ENCODE data around the gene JHY.

JHY gene

GRCh38 chr11:122978299-122978620 is 95.7 kb downstream of the JHY start:
- Histone ChIP-seq H3K9ac (ENCODE audit: low read depth in 1 of 2, low read length in 2 of 2) (no peak overlapping the region), H3K27ac (ENCODE audit: low read depth, low read length) (no peak overlapping the region), H3K9me3 (ENCODE audit: control insufficient read depth in 1 of 2, low read length in 2 of 2) (no peaks in the 10 kb centered on the region), H3K27me3 (ENCODE audit: control insufficient read depth in 1 of 2, insufficient read depth in 2 of 2, low read length in 2 of 2) (peaks cover 79 to 95% of the 10 kb centered on the region in 2 donors), H3K4me3 (ENCODE audit: low read depth in 1 of 2, low read length in 2 of 2) (no peak overlapping the region), H3K36me3 (ENCODE audit: control insufficient read depth in 1 of 2, insufficient read depth in 2 of 2, low read length in 2 of 2) (no peaks in the 10 kb centered on the region), H3K4me1 (ENCODE audit: control insufficient read depth in 1 of 2, insufficient read depth in 2 of 2, low read length in 2 of 2) (no peaks in the 10 kb centered on the region)

GRCh38 chr11:122979103-122979814 is 96.7 kb downstream of the JHY start:
- Histone ChIP-seq H3K27ac (ENCODE audit: low read depth, low read length) (no peak overlapping the region), H3K4me3 (ENCODE audit: low read depth in 1 of 2, low read length in 2 of 2) (no peak overlapping the region), H3K9ac (ENCODE audit: low read depth in 1 of 2, low read length in 2 of 2) (no peak overlapping the region), H3K4me1 (ENCODE audit: control insufficient read depth in 1 of 2, insufficient read depth in 2 of 2, low read length in 2 of 2) (peaks cover 0 to 5% of the 10 kb centered on the region in 2 donors), H3K9me3 (ENCODE audit: control insufficient read depth in 1 of 2, low read length in 2 of 2) (no peaks in the 10 kb centered on the region), H3K27me3 (ENCODE audit: control insufficient read depth in 1 of 2, insufficient read depth in 2 of 2, low read length in 2 of 2) (peaks cover 83 to 94% of the 10 kb centered on the region in 2 donors), H3K36me3 (ENCODE audit: control insufficient read depth in 1 of 2, insufficient read depth in 2 of 2, low read length in 2 of 2) (no peaks in the 10 kb centered on the region)

- no peak overlapping the region for H3K27ac ChIP-seq (ENCODE audit: low read depth, low read length)
- H3K4me1 ChIP-seq (ENCODE audit: control insufficient read depth in 1 of 2, insufficient read depth in 2 of 2, low read length in 2 of 2): peaks cover 0 to 5% of the 10 kb centered on the region in 2 donors
- H3K9me3 ChIP-seq (ENCODE audit: control insufficient read depth in 1 of 2, low read length in 2 of 2): no peaks in the 10 kb centered on the region
- H3K27me3 ChIP-seq (ENCODE audit: control insufficient read depth in 1 of 2, insufficient read depth in 2 of 2, low read length in 2 of 2): peaks cover 84 to 96% of the 10 kb centered on the region in 2 donors
- H3K36me3 ChIP-seq (ENCODE audit: control insufficient read depth in 1 of 2, insufficient read depth in 2 of 2, low read length in 2 of 2): no peaks in the 10 kb centered on the region
- H3K4me3 ChIP-seq (ENCODE audit: low read depth in 1 of 2, low read length in 2 of 2): no peak overlapping the region
- no peak overlapping the region for H3K9ac ChIP-seq (ENCODE audit: low read depth in 1 of 2, low read length in 2 of 2)
Measured at GRCh38 chr11:122979815-122980595, 97.4 kb downstream of the JHY start.

- Histone ChIP-seq H3K9ac (ENCODE audit: low read depth in 1 of 2, low read length in 2 of 2) (no peak within 1 kb of the TSS), H3K36me3 (ENCODE audit: control insufficient read depth in 1 of 2, insufficient read depth in 2 of 2, low read length in 2 of 2) (no peaks in the 10 kb centered on the region), H3K27ac (ENCODE audit: low read depth, low read length) (no peak within 1 kb of the TSS), H3K4me1 (ENCODE audit: control insufficient read depth in 1 of 2, insufficient read depth in 2 of 2, low read length in 2 of 2) (peaks cover 0 to 5% of the 10 kb centered on the region in 2 donors), H3K27me3 (ENCODE audit: control insufficient read depth in 1 of 2, insufficient read depth in 2 of 2, low read length in 2 of 2) (peaks cover 78 to 94% of the 10 kb centered on the region in 2 donors), H3K4me3 (ENCODE audit: low read depth in 1 of 2, low read length in 2 of 2) (no peak within 1 kb of the TSS), H3K9me3 (ENCODE audit: control insufficient read depth in 1 of 2, low read length in 2 of 2) (no peaks in the 10 kb centered on the region)
Measured at GRCh38 chr11:122981388-122982264, 99.1 kb downstream of the JHY start, which contains the start of gene BSX. Gene BSX, minus strand, starts transcription at chr11:122981834. Its CDS starts 163 bp downstream, at chr11:122981671.

GRCh38 chr11:122983438-122984185 is 101.1 kb downstream of the JHY start:
- no peaks in the 10 kb centered on the region for H3K9me3 ChIP-seq (ENCODE audit: control insufficient read depth in 1 of 2, low read length in 2 of 2)
- H3K4me3 ChIP-seq (ENCODE audit: low read depth in 1 of 2, low read length in 2 of 2): peak overlapping the region; percentile 55 to 64
- peaks cover 60 to 81% of the 10 kb centered on the region in 2 donors for H3K27me3 ChIP-seq (ENCODE audit: control insufficient read depth in 1 of 2, insufficient read depth in 2 of 2, low read length in 2 of 2)
- H3K27ac ChIP-seq (ENCODE audit: low read depth, low read length): no peak overlapping the region
- H3K4me1 ChIP-seq (ENCODE audit: control insufficient read depth in 1 of 2, insufficient read depth in 2 of 2, low read length in 2 of 2): peaks cover 0 to 5% of the 10 kb centered on the region in 2 donors
- no peaks in the 10 kb centered on the region for H3K36me3 ChIP-seq (ENCODE audit: control insufficient read depth in 1 of 2, insufficient read depth in 2 of 2, low read length in 2 of 2)
- no peak overlapping the region for H3K9ac ChIP-seq (ENCODE audit: low read depth in 1 of 2, low read length in 2 of 2)

GRCh38 chr11:122984186-122985011 is 101.8 kb downstream of the JHY start:
- H3K4me1 ChIP-seq (ENCODE audit: control insufficient read depth in 1 of 2, insufficient read depth in 2 of 2, low read length in 2 of 2): peaks cover 0 to 5% of the 10 kb centered on the region in 2 donors
- H3K4me3 ChIP-seq (ENCODE audit: low read depth in 1 of 2, low read length in 2 of 2): peak overlapping the region; percentile 55 to 64
- H3K36me3 ChIP-seq (ENCODE audit: control insufficient read depth in 1 of 2, insufficient read depth in 2 of 2, low read length in 2 of 2): no peaks in the 10 kb centered on the region
- peaks cover 55 to 75% of the 10 kb centered on the region in 2 donors for H3K27me3 ChIP-seq (ENCODE audit: control insufficient read depth in 1 of 2, insufficient read depth in 2 of 2, low read length in 2 of 2)
- no peak overlapping the region for H3K9ac ChIP-seq (ENCODE audit: low read depth in 1 of 2, low read length in 2 of 2)
- no peak overlapping the region for H3K27ac ChIP-seq (ENCODE audit: low read depth, low read length)
- no peaks in the 10 kb centered on the region for H3K9me3 ChIP-seq (ENCODE audit: control insufficient read depth in 1 of 2, low read length in 2 of 2)

GRCh38 chr11:122995526-122995925 is 113.0 kb downstream of the JHY start:
- no peak overlapping the region for H3K4me3 ChIP-seq (ENCODE audit: low read depth in 1 of 2, low read length in 2 of 2)
- no peaks in the 10 kb centered on the region for H3K4me1 ChIP-seq (ENCODE audit: control insufficient read depth in 1 of 2, insufficient read depth in 2 of 2, low read length in 2 of 2)
- H3K36me3 ChIP-seq (ENCODE audit: control insufficient read depth in 1 of 2, insufficient read depth in 2 of 2, low read length in 2 of 2): no peaks in the 10 kb centered on the region
- peaks cover 0 to 7% of the 10 kb centered on the region in 2 donors for H3K27me3 ChIP-seq (ENCODE audit: control insufficient read depth in 1 of 2, insufficient read depth in 2 of 2, low read length in 2 of 2)
- no peak overlapping the region for H3K9ac ChIP-seq (ENCODE audit: low read depth in 1 of 2, low read length in 2 of 2)
- H3K9me3 ChIP-seq (ENCODE audit: control insufficient read depth in 1 of 2, low read length in 2 of 2): no peaks in the 10 kb centered on the region
- no peak overlapping the region for H3K27ac ChIP-seq (ENCODE audit: low read depth, low read length)

- H3K9me3 ChIP-seq (ENCODE audit: control insufficient read depth in 1 of 2, low read length in 2 of 2): no peaks in the 10 kb centered on the region
- peaks cover 0 to 7% of the 10 kb centered on the region in 2 donors for H3K27me3 ChIP-seq (ENCODE audit: control insufficient read depth in 1 of 2, insufficient read depth in 2 of 2, low read length in 2 of 2)
- no peaks in the 10 kb centered on the region for H3K36me3 ChIP-seq (ENCODE audit: control insufficient read depth in 1 of 2, insufficient read depth in 2 of 2, low read length in 2 of 2)
- H3K4me3 ChIP-seq (ENCODE audit: low read depth in 1 of 2, low read length in 2 of 2): no peak overlapping the region
- no peak overlapping the region for H3K27ac ChIP-seq (ENCODE audit: low read depth, low read length)
- H3K4me1 ChIP-seq (ENCODE audit: control insufficient read depth in 1 of 2, insufficient read depth in 2 of 2, low read length in 2 of 2): no peaks in the 10 kb centered on the region
- H3K9ac ChIP-seq (ENCODE audit: low read depth in 1 of 2, low read length in 2 of 2): no peak overlapping the region
Measured at GRCh38 chr11:122998727-122999366, 116.3 kb downstream of the JHY start.

Data from duodenal mucosa (tissue), 2 donors.